Measurements from ENCODE around the gene CLCN5.

CLCN5 gene

DNA sequence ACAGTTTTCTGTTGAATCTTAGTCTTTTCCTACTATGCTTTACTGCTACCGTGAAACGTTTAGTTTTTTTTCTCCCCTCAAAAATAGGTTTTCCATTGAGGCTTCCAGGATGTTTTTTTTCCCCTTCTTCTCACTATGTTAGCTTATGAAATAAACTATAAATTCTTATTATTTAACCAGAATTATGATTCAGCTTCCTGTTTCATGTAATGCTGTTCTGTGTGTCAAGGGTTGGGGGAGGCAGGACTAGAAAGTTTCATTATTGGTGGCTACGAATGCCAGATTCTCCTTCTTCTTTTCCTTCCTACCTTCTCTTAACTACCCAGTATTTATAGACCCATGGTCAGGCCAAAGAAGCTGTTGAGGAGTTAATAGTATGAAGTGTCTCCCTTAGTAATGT lies 11.8 kb downstream of the CLCN5 start:
- no peak for DNase-seq

DNA sequence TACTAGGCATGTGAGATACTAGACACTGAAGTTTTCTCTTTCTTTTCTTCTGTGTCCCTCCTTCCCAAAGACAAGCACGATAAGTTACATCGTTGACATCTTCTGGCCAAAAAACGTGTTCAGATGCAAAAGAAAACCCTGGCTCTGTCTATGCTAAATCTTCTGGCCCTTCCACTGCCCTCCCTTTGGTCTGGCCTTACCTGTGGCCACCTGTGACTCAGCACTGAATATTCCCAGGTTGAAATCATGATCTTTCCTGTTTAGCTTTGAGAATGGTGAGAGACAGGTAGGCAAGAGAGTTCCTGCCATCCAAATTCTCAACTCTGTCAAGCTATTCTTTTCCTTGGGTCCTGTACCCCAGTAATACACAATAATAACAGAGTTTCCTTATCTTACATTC lies 12.3 kb downstream of the CLCN5 start:
- DNase-seq, result no peak

- DNase-seq, result no peak
These were observed 25.4 kb downstream of the CLCN5 start for GRCh38 chrX:49947781-49948180.

- no peak for DNase-seq
These were observed 27.6 kb downstream of the CLCN5 start for GRCh38 chrX:49949961-49950360.

DNA sequence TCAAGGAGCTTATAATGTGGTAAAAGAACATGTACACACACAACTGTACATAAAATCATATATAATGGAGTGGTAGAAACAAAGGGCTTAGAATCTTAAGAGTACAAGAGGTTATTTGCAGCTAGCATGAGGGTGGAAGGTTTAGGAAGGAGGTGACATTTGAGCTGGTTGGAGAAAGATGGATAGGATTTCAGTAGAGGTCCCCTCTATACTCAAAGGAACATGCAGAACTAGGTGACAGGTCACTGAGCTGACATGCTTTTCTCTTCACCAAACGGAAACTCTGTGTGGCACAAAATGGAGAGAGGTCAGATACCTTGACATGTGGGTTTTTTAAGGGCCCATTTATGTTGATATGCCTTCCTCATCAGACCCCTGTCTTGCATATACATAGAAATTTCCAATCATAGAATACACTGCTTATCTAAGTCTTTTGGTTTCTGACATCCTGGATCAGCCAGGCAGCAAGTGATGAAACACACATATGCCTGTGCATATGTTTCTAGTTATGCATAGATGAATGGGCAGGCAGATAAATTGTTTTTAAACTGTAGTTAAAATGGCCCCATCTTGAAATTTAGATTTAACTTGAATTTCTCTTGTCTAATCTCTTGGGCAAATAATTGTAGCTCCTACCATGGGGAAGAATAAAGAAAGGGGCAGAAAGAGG lies 29.3 kb downstream of the CLCN5 start:
- DNase-seq, result no peak

GRCh38 chrX:49956313-49956712 lies 33.9 kb downstream of the CLCN5 start:
- no peak for DNase-seq

DNA sequence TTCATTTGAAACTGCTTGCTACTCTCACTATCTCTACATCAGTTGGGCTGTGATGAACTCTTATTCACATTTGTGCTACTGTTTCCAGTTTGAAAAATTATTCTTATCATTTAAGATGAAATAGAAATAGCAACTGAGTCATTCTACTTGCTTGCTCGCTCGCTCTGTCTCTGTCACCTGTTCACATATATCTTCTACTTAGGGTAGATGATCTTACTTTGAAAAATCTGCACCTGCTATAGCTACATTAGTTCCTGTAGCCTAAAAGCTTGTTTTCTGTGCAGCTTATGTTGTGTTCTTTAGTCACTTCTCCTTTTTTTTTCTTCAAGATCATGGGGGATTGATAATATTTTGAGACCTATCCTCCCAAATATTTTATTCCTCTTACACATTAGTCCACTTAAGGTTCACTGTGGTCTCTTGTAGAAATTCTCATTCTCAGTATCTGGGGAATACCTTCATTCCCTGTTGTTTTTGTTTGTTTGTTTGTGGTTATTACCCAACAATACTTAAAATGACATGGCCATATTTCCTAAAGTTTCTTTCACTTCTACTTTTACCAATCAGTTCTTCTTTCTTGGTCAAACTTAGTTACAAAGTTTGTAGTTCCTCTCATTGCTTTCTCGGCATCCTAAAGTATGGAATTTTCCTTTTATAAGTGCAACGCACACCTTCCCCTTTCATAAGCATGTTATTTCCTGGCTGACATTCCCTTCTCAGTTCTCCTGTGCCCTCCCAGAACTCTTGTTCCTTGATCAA lies 36.5 kb downstream of the CLCN5 start:
- no peak for DNase-seq

DNA sequence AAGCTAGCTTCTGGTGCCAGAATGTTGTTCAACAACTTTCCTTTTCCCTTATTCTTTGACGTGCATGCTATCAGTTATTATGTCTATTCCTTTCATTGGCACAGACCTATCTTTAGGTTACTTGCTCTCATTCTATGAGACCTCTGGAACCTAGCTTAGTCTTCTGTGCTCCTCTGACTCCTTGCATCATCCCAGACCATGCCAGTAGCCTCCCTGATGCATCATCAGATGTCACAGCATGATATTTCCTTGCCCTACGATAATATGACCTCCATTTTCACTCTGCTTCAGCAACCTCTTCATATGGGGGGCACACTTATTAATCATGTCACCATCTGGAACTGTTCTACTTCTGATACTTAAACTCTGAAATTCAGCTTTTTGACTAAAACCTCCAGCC lies 37.2 kb downstream of the CLCN5 start:
- DNase-seq, result no peak

GRCh38 chrX:49960061-49960460 lies 37.7 kb downstream of the CLCN5 start:
- DNase-seq, result no peak

GRCh38 chrX:49970674-49971073 lies 48.3 kb downstream of the CLCN5 start:
- no peak for DNase-seq

DNA sequence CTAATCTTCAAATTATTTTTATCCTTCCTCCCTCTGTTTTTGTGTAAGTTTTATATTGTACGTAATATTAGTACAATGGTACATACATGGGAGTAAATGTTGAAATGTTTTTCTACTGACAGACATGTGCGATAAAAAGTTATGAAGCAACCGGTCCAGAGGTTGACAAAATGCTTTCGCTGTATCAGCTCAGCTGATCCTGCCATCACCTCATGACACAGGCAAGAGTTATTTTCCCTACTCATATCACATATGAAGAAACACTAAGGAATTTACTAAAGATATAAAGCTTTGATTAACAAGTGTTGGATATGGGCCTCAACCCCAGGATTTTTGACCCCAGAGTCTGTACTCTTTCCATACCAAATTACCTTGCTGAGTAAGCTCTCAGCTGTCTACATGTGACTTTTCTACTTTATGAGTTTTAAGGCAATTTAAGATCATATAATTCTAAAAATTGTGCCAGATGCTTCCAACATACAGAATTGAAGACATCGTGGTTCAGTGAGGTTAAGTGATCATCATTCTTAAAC lies 50.0 kb downstream of the CLCN5 start:
- DNase-seq, result no peak

GRCh38 chrX:49976682-49977197 lies 54.3 kb downstream of the CLCN5 start:
- DNase-seq, result no peak

GRCh38 chrX:49977319-49978090 lies 55.1 kb downstream of the CLCN5 start:
- DNase-seq, result peak; percentile 40 to 60

DNA sequence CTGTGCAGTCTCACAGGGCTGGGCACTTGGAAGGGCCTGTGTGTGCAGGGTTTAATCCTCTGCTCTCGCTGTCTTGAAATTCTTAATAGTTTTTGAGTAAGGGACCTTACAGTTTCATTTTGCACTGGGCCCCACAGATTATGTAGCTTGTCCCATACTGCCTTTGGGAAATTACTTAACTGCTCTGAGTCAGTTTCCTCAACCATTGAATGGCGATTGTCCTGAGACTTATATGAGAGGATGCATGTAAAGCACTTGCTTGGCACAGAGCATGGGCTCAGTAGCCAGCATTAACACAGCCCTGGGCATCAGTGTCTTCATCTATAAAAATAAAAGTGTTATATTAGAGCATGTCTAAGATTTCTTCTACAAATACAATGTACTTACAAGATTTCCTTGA lies 55.8 kb downstream of the CLCN5 start:
- no peak for DNase-seq

DNA sequence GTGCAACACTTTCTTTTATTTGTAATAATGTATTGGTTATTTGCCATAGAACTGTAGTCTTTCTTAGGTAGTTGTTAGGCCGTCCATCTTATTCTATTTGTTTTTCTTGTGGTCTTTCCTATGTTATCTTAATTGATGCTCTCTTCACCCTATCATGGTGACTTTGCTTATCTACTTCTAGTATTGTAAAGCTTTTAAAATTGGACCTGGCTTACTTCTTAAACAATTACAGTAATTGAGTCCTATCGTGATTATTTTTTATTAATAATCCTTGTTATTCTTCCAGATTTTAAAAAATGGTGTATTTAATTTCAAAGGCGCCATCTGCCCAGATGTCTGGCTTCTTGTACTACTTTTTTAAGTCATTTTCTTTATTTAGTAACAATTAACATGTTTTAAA lies 63.7 kb downstream of the CLCN5 start:
- no peak for DNase-seq

DNA sequence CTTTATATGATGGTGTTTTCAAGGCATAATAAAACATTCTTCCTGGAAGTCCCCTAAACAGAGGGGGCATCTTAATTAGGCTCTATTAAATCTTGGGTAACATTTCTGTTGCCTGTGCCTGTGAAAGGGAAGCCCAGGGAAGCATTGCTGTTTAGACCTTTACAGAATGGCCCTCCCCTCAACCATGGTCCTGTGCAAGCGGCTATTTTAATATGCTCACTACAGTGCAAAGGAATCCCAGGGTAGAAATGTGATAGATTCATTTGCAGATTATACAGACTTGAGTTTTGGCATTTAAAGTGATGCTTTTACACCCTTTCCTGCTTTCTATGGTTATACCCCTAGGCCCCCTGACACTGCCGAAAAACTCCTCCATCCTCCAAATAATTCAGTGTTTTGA lies 65.3 kb downstream of the CLCN5 start:
- no peak for DNase-seq

GRCh38 chrX:49988143-49988542 lies 65.7 kb downstream of the CLCN5 start:
- no peak for DNase-seq

DNA sequence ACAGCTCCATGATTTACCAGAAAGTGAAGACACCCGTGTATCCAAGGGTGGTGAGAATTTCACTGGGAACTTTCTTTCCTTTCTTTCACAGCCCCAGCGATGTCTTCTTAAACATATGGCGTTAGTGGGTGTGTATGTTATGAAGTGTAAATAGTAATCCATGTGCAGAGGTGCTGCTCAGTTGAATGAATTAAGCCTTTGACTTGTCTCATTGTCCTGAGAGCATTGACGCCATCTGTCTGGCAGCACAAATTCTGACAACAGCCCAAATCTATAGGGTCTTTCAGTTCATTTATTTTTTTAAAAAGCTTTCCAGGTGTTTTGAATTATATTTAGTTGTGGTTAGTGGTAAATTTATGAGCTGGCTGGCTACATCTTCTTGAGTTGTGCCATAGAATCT lies 69.4 kb downstream of the CLCN5 start:
- no peak for DNase-seq

DNA sequence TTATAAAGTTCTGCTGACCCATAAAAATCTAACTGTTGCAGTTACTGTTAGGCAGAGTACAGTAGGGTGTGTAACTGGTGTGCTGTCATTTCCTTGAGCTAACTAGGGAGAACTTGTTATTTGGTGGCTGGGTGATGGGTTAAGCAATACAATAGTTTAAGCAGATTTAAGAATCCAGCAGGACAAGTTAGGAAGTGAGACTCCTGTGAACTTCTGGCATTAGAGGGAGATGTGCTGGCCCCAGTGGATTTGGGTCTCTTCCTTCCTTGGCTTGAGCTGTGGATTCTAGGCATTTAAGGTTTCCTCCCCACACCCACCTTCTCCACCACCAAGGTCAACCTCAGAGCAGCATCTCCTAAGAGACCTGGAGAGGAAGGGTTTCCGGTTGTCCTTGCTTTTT lies 70.5 kb downstream of the CLCN5 start:
- DNase-seq, result no peak

GRCh38 chrX:49993661-49994060 lies 71.3 kb downstream of the CLCN5 start:
- DNase-seq, result no peak

- no peak for DNase-seq
These were observed 72.8 kb downstream of the CLCN5 start for GRCh38 chrX:49995107-49995731.

- no peak for DNase-seq
These were observed 73.5 kb downstream of the CLCN5 start for GRCh38 chrX:49995795-49996455.
